Melanocyte of skin (primary cell): ENCODE results near the gene OR4N2. TPM values are rescaled to one million over a fixed set of nuclear protein-coding genes. Genes with fewer than 3 reads are reported as not detected.

Source experiments
- total RNA-seq, 2 donors: library from RNA; depleted of rRNA; stranded (reverse); fragments of >200 nt; gene quantifications; 2 replicates each; pipeline ENCODE4 v1.2.3, GENCODE V29; 2012

Gene OR4N2
- total RNA-seq: not detected

GRCh38 chr14:19803470-19803869, at the start of gene OR4N2:
Gene OR4N2 (plus strand): TSS chr14:19803770. CDS start chr14:19827449, 23,679 bp downstream.

GRCh38 chr14:19773204-19773603, 30.4 kb upstream of the OR4N2 start, which contains the start of gene OR4M1:
Gene OR4M1 (plus strand): TSS chr14:19773504. CDS start chr14:19780323, 6,819 bp downstream.

GRCh38 chr14:19874842-19875241, 71.3 kb downstream of the OR4N2 start, which contains the start of gene OR4K2:
Gene OR4K2 (plus strand): TSS chr14:19875142. CDS start chr14:19876268, 1,126 bp downstream.

Other genes with a start within 250 kb of the OR4N2 start
- gene OR11H2, start 89.9 kb upstream of the OR4N2 start, total RNA-seq: not detected
- gene OR4Q3, start 60.2 kb upstream of the OR4N2 start, total RNA-seq: not detected
- gene OR4M1, start 30.3 kb upstream of the OR4N2 start, total RNA-seq: not detected
- not detected for gene OR4K2, start 71.4 kb downstream of the OR4N2 start, total RNA-seq
- gene OR4K5, start 116.8 kb downstream of the OR4N2 start, total RNA-seq: not detected
- gene OR4K1, start 127.1 kb downstream of the OR4N2 start, total RNA-seq: not detected
- gene OR4K15, start 171.8 kb downstream of the OR4N2 start, total RNA-seq: not detected
- gene OR4Q2, start 198.4 kb downstream of the OR4N2 start, total RNA-seq: not detected
- gene OR4K14, start 215.5 kb downstream of the OR4N2 start, total RNA-seq: not detected
- gene OR4K13, start 232.3 kb downstream of the OR4N2 start, total RNA-seq: not detected